Activated CD4-positive, alpha-beta memory T cell treated with anti-CD3 and anti-CD28 coated beads for 36 hours (primary cell): Measurements from ENCODE around the gene DNAI1. TPM values are rescaled to one million over a fixed set of nuclear protein-coding genes. Genes with fewer than 3 reads are reported as not detected.
"Not testable (repeated sequence)": the region's sequence is repeated elsewhere in the genome, so short reads cannot be mapped to it uniquely, and the experiment has no call there.

Experiments
- CTCF ChIA-PET: fragments of 350-600 bp; sonication (Branson Sonifier 250); formaldehyde crosslinking; loops from one replicate; lab custom pipeline; 2021; ENCODE audit warnings: antibody characterized with exemption, inconsistent platforms; lab: Charles Lee
- POLR2A ChIA-PET: fragments of 350-600 bp; sonication (Branson Sonifier 250); formaldehyde crosslinking; loops from one replicate; lab custom pipeline; 2021; ENCODE audit warnings: antibody characterized with exemption; lab: Charles Lee
- DNase-seq: peaks from one replicate; pipeline ENCODE4 v3.0.0-alpha.2; 2020
- H3K27ac Mint-ChIP-seq: one replicate; pipeline ENCODE4 v1.8.0; 2021; ENCODE audit warnings: mixed read lengths
- H3K27me3 Mint-ChIP-seq: one replicate; pipeline ENCODE4 v1.8.0; 2021; ENCODE audit warnings: mixed read lengths
- H3K36me3 Mint-ChIP-seq: one replicate; pipeline ENCODE4 v1.8.0; 2021; ENCODE audit warnings: mixed read lengths
- H3K4me1 Mint-ChIP-seq: one replicate; pipeline ENCODE4 v1.8.0; 2021; ENCODE audit warnings: low read depth, mixed read lengths
- H3K4me3 Mint-ChIP-seq: one replicate; pipeline ENCODE4 v1.8.0; 2021; ENCODE audit warnings: mild to moderate bottlenecking, mixed read lengths
- H3K9me3 Mint-ChIP-seq: one replicate; pipeline ENCODE4 v1.8.0; 2021; ENCODE audit warnings: mixed read lengths
- intact Hi-C: fragments of 100-400 bp; cut with micrococcal nuclease; formaldehyde crosslinking; loops from one replicate; pipeline ENCODE4 v1.15.1; 2023
- total RNA-seq, 2 experiments: library from RNA; stranded (reverse); gene quantifications; one replicate each; pipeline ENCODE4 v1.2.3, GENCODE V29; 2021

Gene DNAI1
- total RNA-seq, 2 experiments from 2014 or later, result 0.19 to 0.69 TPM

DNA sequence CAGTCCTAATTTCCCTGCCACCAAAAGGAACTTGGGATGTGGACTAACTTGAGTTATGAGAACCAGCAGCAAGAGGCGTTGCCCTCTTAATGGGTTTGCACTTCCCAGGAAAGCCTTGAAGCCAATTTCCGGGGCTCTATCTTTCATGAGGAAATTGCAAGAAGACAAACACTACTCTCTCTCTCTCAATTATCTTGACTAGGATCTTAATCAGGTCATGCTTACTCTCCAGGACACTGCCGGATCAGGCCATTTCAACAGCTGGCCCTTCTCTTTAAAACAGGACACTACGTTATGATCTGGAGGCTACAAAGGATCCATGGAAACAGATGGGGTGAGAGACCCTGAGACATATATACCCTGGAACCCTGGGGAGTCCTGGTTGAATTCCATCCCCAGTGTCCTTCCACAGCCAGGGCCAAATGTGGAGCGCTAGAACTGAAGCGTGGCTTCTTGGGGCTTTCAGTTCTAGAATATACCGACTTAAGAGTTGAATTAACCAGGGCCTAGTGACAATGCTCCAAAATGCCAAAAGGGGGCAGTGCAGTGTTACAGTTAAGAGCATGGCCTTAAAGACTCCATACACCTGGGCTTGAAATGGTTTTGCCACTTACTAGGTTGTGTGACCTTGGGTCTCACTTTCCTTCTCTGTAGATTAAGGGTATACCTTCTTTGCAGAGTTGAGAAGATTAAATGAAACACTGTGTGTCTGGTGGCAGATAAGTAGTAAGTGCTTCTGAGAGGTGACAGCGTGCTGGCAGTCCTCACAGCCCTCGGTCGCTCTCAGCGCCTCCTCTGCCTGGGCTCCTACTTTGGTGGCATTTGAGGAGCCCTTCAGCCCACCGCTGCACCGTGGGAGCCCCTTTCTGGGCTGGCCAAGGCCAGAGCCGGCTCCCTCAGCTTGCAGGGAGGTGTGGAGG, 21.3 kb upstream of the DNAI1 start:
- Mint-ChIP-seq H3K4me1 (peaks cover 8% of the 10 kb centered on the region), H3K4me3 (no peak overlapping the region), H3K9me3 (no peaks in the 10 kb centered on the region), H3K27me3 (no peaks in the 10 kb centered on the region), H3K27ac (no peak overlapping the region), H3K36me3 (no peaks in the 10 kb centered on the region)
- POLR2A ChIA-PET, result no interaction called here
- intact Hi-C loops, result loop anchor here (1.0 to 5.0 kb wide), 3 partner anchors 63 to 155 kb away; no protein-coding TSS in a partner anchor
- DNase-seq, result peak; percentile 70
- CTCF ChIA-PET, result interaction anchor here (0.6 to 8.7 kb wide), 10 partner anchors 9 to 981 kb away, joined by 3 to 76 read pairs (median 4); no protein-coding TSS in a partner anchor

DNA sequence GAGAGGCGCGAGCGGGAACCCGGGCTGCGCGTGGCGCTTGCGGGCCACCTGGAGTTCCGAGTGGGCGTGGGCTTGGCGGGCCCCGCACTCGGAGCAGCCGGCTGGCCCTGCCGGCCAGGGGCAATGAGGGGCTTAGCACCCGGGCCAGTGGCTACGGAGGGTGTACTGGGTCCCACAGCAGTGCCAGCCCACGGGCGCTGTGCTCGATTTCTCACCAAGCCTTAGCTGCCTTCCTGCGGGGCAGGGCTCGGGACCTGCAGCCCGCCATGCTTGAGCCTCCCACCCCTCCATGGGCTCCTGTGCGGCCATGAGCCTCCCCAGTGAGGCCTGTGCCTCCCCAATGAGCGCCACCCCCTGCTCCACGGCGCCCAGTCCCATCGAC, 20.7 kb upstream of the DNAI1 start:
- CTCF ChIA-PET, result interaction anchor here (0.9 to 8.7 kb wide), 9 partner anchors 25 to 166 kb away, joined by 3 to 76 read pairs (median 5); no protein-coding TSS in a partner anchor
- not testable (repeated sequence) for H3K27ac Mint-ChIP-seq, H3K4me1 Mint-ChIP-seq, H3K9me3 Mint-ChIP-seq, H3K27me3 Mint-ChIP-seq, DNase-seq, H3K4me3 Mint-ChIP-seq, H3K36me3 Mint-ChIP-seq
- intact Hi-C loops, result loop anchor here (1.0 to 5.0 kb wide), 3 partner anchors 62 to 154 kb away; no protein-coding TSS in a partner anchor
- POLR2A ChIA-PET, result interaction anchor here (1.0 kb wide), 1 partner anchor 64 kb away, joined by 3 read pairs; no protein-coding TSS in a partner anchor

DNA sequence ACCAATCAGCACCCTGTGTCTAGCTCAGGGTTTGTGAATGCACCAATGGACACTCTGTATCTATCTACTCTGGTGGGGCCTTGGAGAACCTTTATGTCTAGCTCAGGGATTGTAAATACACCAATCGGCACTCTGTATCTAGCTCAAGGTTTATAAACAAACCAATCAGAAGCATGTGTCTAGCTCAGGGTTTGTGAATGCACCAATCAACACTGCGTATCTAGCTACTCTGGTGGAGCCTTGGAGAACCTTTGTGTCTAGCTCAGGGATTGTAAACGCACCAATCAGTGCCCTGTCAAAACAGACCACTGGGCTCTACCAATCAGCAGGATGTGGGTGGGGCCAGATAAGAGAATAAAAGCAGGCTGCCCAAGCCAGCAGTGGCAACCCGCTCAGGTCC, 20.1 kb upstream of the DNAI1 start:
- H3K27ac Mint-ChIP-seq, H3K4me3 Mint-ChIP-seq, H3K36me3 Mint-ChIP-seq, H3K27me3 Mint-ChIP-seq, H3K4me1 Mint-ChIP-seq, H3K9me3 Mint-ChIP-seq, DNase-seq: not testable (repeated sequence)
- POLR2A ChIA-PET, result interaction anchor here (1.0 kb wide), 1 partner anchor 63 kb away, joined by 3 read pairs; no protein-coding TSS in a partner anchor
- CTCF ChIA-PET, result interaction anchor here (0.9 to 8.7 kb wide), 9 partner anchors 24 to 182 kb away, joined by 3 to 76 read pairs (median 4); partner anchors contain the start of gene DCTN3
- intact Hi-C loops, result loop anchor here (5.0 kb wide), 1 partner anchor 154 kb away; no protein-coding TSS in a partner anchor

DNA sequence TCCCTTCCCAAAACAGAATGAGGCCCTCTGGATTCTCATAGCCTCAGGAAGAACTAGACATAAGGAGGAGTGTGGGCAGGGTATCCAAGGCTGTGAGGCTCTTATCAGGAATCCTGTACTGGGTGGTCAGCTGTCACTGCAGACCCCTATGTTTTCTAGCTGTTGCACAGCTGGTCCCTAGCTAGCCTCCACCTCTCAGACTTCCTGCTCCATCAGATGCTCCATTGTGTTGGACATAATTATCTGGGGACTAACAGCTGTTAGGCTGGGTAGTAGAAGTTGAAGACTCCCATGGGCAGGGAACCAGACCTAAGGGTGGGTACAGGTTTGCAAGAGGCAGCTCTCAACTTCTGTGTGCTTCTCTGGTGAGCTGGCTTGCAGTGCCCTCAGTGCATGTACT, 18.6 kb upstream of the DNAI1 start:
- DNase-seq, result no peak
- peaks cover 8% of the 10 kb centered on the region for H3K4me1 Mint-ChIP-seq
- H3K4me3 Mint-ChIP-seq, result no peak overlapping the region
- no peaks in the 10 kb centered on the region for H3K36me3 Mint-ChIP-seq
- intact Hi-C loops, result no loop called here
- H3K9me3 Mint-ChIP-seq, result no peaks in the 10 kb centered on the region
- POLR2A ChIA-PET, result interaction anchor here (1.2 kb wide), 1 partner anchor 25 kb away, joined by 3 read pairs; no protein-coding TSS in a partner anchor
- H3K27me3 Mint-ChIP-seq, result no peaks in the 10 kb centered on the region
- H3K27ac Mint-ChIP-seq, result no peak overlapping the region
- CTCF ChIA-PET, result interaction anchor here (1.4 to 8.7 kb wide), 2 partner anchors 36 to 62 kb away, joined by 4 to 76 read pairs; no protein-coding TSS in a partner anchor

DNA sequence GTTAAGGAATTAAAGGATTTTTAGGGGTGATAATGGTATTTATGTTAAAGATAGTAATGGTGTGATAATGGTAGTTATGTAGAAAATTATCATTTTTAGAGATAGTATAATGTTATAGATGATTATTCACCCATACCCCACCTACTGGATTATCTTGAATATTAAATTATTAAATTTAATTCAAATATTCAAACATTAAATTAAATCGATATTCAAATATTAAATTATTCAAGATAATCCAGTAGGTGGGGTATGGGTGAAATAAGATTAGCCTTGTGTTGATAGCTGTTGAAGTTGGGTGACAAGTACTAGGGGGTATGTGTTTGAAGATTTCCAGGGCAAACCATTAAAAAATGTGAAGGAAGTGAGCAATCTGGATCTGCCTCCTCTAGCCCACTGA, 15.8 kb upstream of the DNAI1 start:
- CTCF ChIA-PET, result interaction anchor here (0.8 to 2.2 kb wide), 3 partner anchors 39 to 160 kb away, joined by 3 to 10 read pairs (median 5); no protein-coding TSS in a partner anchor
- intact Hi-C loops, result no loop called here
- Mint-ChIP-seq H3K4me1 (peaks cover 8% of the 10 kb centered on the region), H3K9me3 (no peaks in the 10 kb centered on the region), H3K27me3 (no peaks in the 10 kb centered on the region), H3K36me3 (no peaks in the 10 kb centered on the region), H3K27ac (no peak overlapping the region), H3K4me3 (no peak overlapping the region)
- POLR2A ChIA-PET, result no interaction called here
- DNase-seq, result no peak

DNA sequence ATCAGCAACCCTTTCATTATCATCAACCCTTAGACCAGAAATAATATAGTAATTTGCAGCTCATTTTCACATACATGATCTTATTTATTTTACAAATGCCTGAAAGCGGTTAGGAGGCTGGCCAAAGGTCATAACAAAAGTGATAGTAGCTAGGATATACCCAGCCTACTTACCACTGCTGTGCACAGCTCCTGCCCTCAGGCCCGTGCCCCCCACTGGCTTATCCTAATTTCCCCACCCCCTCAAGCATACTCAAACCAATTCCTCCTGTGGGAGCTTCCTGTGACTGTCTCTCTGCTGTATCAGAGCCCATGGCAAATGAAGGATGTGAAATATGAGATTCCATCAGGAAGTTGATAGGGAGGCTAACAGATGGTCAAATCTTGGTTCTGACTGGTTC, 15.1 kb upstream of the DNAI1 start:
- Mint-ChIP-seq H3K4me1 (peaks cover 8% of the 10 kb centered on the region), H3K27me3 (no peaks in the 10 kb centered on the region), H3K27ac (no peak overlapping the region), H3K9me3 (no peaks in the 10 kb centered on the region), H3K4me3 (no peak overlapping the region), H3K36me3 (no peaks in the 10 kb centered on the region)
- ChIA-PET POLR2A (no interaction called here), CTCF (interaction anchor here (0.8 to 2.5 kb wide), 6 partner anchors 40 to 159 kb away, joined by 3 to 14 read pairs (median 6); no protein-coding TSS in a partner anchor)
- intact Hi-C loops, result no loop called here
- DNase-seq, result no peak

GRCh38 chr9:34443976-34444375, 14.6 kb upstream of the DNAI1 start:
- ChIA-PET CTCF (interaction anchor here (0.9 to 2.5 kb wide), 6 partner anchors 40 to 148 kb away, joined by 3 to 14 read pairs (median 6); no protein-coding TSS in a partner anchor), POLR2A (no interaction called here)
- intact Hi-C loops, result no loop called here
- no peak for DNase-seq
- H3K27me3 Mint-ChIP-seq, result no peaks in the 10 kb centered on the region
- H3K27ac Mint-ChIP-seq, result no peak overlapping the region
- H3K9me3 Mint-ChIP-seq, result no peaks in the 10 kb centered on the region
- H3K4me1 Mint-ChIP-seq, result peaks cover 8% of the 10 kb centered on the region
- H3K36me3 Mint-ChIP-seq, result no peaks in the 10 kb centered on the region
- H3K4me3 Mint-ChIP-seq, result no peak overlapping the region

DNA sequence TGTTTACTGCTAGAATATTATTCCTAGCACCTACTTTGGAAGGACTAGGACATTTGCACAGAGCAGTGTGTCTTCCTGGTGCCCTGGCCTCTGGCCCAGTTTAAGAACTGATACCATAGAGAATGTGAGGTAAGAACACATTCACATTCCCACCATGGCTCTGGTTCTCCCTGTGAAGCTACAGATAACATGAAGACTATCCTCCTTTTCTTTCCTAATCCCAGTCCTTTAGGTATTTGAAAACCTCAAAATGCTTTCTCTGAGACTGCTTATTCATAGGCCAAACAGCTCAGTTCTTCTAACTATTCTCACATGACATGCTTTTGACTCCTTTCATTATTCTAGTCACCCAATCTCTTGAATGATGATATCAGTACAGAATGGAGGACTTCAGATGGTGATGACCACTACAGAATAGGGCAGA, 12.1 kb upstream of the DNAI1 start:
- H3K4me3 Mint-ChIP-seq, result no peak overlapping the region
- ChIA-PET CTCF (interaction anchor here (1.0 to 2.7 kb wide), 4 partner anchors 9 to 67 kb away, joined by 3 to 13 read pairs (median 4); no protein-coding TSS in a partner anchor), POLR2A (no interaction called here)
- H3K36me3 Mint-ChIP-seq, result no peaks in the 10 kb centered on the region
- H3K9me3 Mint-ChIP-seq, result no peaks in the 10 kb centered on the region
- intact Hi-C loops, result no loop called here
- H3K27ac Mint-ChIP-seq, result no peak overlapping the region
- no peaks in the 10 kb centered on the region for H3K27me3 Mint-ChIP-seq
- H3K4me1 Mint-ChIP-seq, result peaks cover 6% of the 10 kb centered on the region
- no peak for DNase-seq

DNA sequence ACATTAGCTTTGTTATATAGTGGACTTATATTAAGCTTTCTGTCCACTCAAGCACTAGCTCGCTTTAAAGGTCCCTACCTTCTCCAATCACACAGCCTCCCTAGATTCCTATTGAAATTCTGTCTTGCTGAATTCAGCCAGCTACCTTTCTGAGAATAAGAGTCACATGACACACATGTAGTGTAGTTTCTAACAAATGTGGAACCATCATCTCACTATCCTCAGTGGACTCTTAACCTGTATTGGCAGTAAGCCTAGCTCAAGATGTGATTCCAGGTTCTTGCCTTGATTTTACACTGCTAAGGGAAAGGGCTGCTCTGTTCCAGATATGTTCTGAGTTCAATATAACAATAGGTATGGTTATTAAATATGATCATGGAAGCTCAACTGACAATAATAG, 11.7 kb upstream of the DNAI1 start:
- no peak overlapping the region for H3K4me3 Mint-ChIP-seq
- H3K36me3 Mint-ChIP-seq, result no peaks in the 10 kb centered on the region
- ChIA-PET POLR2A (no interaction called here), CTCF (interaction anchor here (1.0 to 2.7 kb wide), 5 partner anchors 9 to 68 kb away, joined by 3 to 13 read pairs (median 3); no protein-coding TSS in a partner anchor)
- no peak overlapping the region for H3K27ac Mint-ChIP-seq
- H3K27me3 Mint-ChIP-seq, result no peaks in the 10 kb centered on the region
- peaks cover 10% of the 10 kb centered on the region for H3K4me1 Mint-ChIP-seq
- intact Hi-C loops, result no loop called here
- no peak for DNase-seq
- no peaks in the 10 kb centered on the region for H3K9me3 Mint-ChIP-seq

DNA sequence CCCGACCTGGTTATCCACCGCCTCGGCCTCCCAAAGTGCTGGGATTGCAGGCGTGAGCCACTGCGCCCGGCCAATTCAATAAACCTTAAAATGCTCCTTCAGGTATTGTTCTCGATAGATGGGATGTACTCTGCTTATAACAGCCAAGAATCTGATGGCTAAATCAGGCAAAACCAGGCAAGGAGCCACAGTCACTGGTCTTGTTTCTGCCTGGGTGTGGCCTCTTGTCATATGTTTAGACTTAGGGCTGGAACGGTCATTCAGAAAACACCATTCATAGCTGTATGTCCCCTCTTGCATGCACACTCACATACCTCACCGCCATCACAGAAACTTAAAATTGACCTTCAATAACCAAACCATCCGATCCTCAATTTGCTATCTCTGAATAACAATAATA, 8.0 kb upstream of the DNAI1 start:
- no peak overlapping the region for H3K27ac Mint-ChIP-seq
- H3K4me3 Mint-ChIP-seq, result no peak overlapping the region
- no peaks in the 10 kb centered on the region for H3K27me3 Mint-ChIP-seq
- ChIA-PET CTCF (interaction anchor here (1.2 kb wide), 1 partner anchor 49 kb away, joined by 6 read pairs; no protein-coding TSS in a partner anchor), POLR2A (interaction anchor here (1.5 kb wide), 1 partner anchor 13 kb away, joined by 4 read pairs; no protein-coding TSS in a partner anchor)
- no peaks in the 10 kb centered on the region for H3K9me3 Mint-ChIP-seq
- DNase-seq, result no peak
- peaks cover 22% of the 10 kb centered on the region for H3K4me1 Mint-ChIP-seq
- no peaks in the 10 kb centered on the region for H3K36me3 Mint-ChIP-seq
- intact Hi-C loops, result no loop called here

GRCh38 chr9:34451135-34451534, 7.5 kb upstream of the DNAI1 start:
- Mint-ChIP-seq H3K4me3 (no peak overlapping the region), H3K9me3 (no peaks in the 10 kb centered on the region), H3K36me3 (no peaks in the 10 kb centered on the region), H3K27me3 (no peaks in the 10 kb centered on the region), H3K4me1 (peaks cover 24% of the 10 kb centered on the region), H3K27ac (no peak overlapping the region)
- DNase-seq, result no peak
- ChIA-PET CTCF (interaction anchor here (1.0 to 1.2 kb wide), 2 partner anchors 49 to 52 kb away, joined by 4 to 6 read pairs; no protein-coding TSS in a partner anchor), POLR2A (interaction anchor here (1.5 kb wide), 1 partner anchor 12 kb away, joined by 4 read pairs; no protein-coding TSS in a partner anchor)
- intact Hi-C loops, result no loop called here
